NCI-H748 treated with DMSO at 0.1 percent for 48 hours (cell line): Measurements from ENCODE around the gene CEACAM5.
A peak's percentile ranks its signal among the peaks of the same experiment; 100 is the strongest.
"Not testable (repeated sequence)": the region's sequence is repeated elsewhere in the genome, so short reads cannot be mapped to it uniquely, and the experiment has no call there.

ENCODE experiments used
- DNase-seq: peaks from one replicate; lab custom pipeline; 2025; lab: John Stamatoyannopoulos, UW

Gene CEACAM5

DNA sequence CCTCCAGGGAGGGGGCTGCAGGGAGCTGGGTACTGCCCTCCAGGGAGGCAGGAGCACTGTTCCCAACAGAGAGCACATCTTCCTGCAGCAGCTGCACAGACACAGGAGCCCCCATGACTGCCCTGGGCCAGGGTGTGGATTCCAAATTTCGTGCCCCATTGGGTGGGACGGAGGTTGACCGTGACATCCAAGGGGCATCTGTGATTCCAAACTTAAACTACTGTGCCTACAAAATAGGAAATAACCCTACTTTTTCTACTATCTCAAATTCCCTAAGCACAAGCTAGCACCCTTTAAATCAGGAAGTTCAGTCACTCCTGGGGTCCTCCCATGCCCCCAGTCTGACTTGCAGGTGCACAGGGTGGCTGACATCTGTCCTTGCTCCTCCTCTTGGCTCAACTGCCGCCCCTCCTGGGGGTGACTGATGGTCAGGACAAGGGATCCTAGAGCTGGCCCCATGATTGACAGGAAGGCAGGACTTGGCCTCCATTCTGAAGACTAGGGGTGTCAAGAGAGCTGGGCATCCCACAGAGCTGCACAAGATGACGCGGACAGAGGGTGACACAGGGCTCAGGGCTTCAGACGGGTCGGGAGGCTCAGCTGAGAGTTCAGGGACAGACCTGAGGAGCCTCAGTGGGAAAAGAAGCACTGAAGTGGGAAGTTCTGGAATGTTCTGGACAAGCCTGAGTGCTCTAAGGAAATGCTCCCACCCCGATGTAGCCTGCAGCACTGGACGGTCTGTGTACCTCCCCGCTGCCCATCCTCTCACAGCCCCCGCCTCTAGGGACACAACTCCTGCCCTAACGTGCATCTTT, 7.8 kb upstream of the CEACAM5 start:
- no peak for DNase-seq

DNA sequence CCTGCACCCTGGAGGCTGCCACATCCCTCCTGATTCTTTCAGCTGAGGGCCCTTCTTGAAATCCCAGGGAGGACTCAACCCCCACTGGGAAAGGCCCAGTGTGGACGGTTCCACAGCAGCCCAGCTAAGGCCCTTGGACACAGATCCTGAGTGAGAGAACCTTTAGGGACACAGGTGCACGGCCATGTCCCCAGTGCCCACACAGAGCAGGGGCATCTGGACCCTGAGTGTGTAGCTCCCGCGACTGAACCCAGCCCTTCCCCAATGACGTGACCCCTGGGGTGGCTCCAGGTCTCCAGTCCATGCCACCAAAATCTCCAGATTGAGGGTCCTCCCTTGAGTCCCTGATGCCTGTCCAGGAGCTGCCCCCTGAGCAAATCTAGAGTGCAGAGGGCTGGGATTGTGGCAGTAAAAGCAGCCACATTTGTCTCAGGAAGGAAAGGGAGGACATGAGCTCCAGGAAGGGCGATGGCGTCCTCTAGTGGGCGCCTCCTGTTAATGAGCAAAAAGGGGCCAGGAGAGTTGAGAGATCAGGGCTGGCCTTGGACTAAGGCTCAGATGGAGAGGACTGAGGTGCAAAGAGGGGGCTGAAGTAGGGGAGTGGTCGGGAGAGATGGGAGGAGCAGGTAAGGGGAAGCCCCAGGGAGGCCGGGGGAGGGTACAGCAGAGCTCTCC, 6.9 kb upstream of the CEACAM5 start:
- peak; percentile 54 for DNase-seq

DNA sequence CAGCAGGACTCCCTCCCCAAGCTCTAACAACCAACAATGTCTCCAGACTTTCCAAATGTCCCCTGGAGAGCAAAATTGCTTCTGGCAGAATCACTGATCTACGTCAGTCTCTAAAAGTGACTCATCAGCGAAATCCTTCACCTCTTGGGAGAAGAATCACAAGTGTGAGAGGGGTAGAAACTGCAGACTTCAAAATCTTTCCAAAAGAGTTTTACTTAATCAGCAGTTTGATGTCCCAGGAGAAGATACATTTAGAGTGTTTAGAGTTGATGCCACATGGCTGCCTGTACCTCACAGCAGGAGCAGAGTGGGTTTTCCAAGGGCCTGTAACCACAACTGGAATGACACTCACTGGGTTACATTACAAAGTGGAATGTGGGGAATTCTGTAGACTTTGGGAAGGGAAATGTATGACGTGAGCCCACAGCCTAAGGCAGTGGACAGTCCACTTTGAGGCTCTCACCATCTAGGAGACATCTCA, 6.2 kb upstream of the CEACAM5 start:
- DNase-seq = no peak

DNA sequence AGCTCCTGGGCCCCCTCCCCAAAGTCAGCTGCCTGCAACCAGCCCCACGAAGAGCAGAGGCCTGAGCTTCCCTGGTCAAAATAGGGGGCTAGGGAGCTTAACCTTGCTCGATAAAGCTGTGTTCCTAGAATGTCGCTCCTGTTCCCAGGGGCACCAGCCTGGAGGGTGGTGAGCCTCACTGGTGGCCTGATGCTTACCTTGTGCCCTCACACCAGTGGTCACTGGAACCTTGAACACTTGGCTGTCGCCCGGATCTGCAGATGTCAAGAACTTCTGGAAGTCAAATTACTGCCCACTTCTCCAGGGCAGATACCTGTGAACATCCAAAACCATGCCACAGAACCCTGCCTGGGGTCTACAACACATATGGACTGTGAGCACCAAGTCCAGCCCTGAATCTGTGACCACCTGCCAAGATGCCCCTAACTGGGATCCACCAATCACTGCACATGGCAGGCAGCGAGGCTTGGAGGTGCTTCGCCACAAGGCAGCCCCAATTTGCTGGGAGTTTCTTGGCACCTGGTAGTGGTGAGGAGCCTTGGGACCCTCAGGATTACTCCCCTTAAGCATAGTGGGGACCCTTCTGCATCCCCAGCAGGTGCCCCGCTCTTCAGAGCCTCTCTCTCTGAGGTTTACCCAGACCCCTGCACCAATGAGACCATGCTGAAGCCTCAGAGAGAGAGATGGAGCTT, 4.7 kb upstream of the CEACAM5 start:
- no peak for DNase-seq

GRCh38 chr19:41705393-41706174, 2.8 kb upstream of the CEACAM5 start:
- no peak for DNase-seq

DNA sequence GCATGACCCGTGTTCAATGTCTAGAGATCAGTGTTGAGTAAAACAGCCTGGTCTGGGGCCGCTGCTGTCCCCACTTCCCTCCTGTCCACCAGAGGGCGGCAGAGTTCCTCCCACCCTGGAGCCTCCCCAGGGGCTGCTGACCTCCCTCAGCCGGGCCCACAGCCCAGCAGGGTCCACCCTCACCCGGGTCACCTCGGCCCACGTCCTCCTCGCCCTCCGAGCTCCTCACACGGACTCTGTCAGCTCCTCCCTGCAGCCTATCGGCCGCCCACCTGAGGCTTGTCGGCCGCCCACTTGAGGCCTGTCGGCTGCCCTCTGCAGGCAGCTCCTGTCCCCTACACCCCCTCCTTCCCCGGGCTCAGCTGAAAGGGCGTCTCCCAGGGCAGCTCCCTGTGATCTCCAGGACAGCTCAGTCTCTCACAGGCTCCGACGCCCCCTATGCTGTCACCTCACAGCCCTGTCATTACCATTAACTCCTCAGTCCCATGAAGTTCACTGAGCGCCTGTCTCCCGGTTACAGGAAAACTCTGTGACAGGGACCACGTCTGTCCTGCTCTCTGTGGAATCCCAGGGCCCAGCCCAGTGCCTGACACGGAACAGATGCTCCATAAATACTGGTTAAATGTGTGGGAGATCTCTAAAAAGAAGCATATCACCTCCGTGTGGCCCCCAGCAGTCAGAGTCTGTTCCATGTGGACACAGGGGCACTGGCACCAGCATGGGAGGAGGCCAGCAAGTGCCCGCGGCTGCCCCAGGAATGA, 1.5 kb upstream of the CEACAM5 start:
- DNase-seq = peak; percentile 86

DNA sequence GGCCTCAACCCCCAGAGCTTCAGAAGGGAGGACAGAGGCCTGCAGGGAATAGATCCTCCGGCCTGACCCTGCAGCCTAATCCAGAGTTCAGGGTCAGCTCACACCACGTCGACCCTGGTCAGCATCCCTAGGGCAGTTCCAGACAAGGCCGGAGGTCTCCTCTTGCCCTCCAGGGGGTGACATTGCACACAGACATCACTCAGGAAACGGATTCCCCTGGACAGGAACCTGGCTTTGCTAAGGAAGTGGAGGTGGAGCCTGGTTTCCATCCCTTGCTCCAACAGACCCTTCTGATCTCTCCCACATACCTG, 969 bp upstream of the CEACAM5 start:
- DNase-seq = peak; percentile 25

- DNase-seq = no peak
These were observed 505 bp upstream of the CEACAM5 start for GRCh38 chr19:41707871-41708371.

DNA sequence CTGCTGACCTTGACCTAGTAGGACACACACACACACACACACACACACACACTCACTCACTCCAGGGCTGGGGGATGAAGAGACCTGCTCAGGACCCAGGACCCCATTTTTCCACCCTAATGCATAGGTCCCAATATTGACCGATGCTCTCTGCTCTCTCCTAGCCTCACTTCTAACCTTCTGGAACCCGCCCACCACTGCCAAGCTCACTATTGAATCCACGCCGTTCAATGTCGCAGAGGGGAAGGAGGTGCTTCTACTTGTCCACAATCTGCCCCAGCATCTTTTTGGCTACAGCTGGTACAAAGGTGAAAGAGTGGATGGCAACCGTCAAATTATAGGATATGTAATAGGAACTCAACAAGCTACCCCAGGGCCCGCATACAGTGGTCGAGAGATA, 1.1 kb downstream of the CEACAM5 start:
- DNase-seq = not testable (repeated sequence)

- no peak for DNase-seq
These were observed 1.7 kb downstream of the CEACAM5 start for GRCh38 chr19:41709951-41710645.

DNA sequence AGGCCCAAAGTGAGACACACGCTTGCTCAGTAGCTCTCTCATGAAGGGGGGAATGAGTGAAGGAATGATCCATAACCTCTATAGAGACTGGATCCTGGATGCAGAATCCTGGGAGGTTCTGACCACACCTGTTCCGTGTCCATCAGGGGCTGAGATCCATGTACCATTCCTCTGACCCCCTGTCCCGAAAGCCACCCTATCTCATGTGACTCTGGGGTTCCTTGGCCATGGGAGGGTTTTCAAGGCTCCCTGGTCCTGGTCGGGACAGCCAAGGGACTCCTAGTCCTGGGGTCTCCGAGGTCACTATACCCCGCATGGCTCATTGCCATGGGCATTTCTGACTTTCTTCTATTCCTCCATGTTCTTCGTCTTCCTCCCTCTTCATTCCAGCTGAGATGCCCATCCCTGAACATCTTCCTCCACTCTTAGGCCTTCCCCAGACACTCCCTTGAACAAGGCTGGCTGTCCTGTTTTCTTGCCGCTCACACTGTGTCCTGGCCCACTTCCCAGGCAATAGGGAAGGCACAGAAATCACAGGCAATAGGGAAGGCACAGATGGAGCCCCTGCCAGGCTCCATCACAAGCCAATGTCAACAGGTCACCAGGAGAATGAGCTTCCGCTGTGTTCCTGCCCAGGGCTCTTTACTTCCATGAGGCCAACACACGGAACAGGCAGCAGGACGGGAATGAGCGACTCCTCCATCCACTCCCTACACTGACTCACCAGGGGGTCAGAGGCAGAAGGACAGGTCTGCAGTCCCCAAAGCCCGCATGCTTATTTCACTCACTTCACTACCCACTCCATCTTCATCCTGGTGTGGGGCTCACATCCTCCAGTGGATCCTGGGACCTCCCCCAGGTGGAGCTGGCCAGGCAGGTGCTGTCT, 3.2 kb downstream of the CEACAM5 start:
- DNase-seq = no peak

DNA sequence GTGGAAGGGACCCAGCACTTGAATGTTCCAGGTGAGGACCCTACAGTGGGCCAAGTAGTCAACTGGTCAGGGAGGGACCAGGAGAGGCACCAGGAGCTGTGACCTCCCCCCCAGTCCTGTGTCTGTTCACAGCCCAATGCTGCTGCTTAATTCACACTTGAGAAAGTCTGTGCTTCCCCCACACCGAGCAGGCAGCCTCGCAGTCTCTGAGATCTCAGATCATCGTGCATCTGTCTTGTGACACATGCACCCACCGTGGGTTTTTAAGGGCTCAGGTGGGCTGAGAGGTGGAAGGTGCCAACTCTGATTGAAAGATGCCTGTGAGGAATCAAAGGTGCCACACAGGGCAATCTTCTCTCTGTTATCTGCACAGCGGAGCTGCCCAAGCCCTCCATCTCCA, 6.2 kb downstream of the CEACAM5 start:
- DNase-seq = no peak

DNA sequence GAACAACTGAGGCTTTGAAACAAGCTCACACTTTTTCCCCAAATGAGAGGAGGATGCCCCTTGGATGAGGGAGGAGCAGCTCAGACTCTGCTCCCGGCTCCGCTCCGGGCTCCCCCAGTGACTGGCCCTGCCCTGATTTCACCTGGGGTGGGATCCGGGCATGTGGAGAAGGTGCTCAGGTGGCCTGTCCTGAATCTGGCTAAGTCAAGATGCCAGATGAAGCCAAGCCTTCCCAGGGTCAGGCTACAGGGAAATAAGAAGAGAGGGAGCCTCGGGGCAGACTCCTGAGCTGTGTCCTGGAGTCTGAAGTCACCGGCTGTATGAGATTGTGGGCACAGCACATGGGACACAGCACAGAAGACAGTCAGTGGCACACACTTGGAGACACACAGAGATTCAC, 10.3 kb downstream of the CEACAM5 start:
- DNase-seq = no peak

GRCh38 chr19:41720103-41720502, 11.7 kb downstream of the CEACAM5 start:
- DNase-seq = no peak

DNA sequence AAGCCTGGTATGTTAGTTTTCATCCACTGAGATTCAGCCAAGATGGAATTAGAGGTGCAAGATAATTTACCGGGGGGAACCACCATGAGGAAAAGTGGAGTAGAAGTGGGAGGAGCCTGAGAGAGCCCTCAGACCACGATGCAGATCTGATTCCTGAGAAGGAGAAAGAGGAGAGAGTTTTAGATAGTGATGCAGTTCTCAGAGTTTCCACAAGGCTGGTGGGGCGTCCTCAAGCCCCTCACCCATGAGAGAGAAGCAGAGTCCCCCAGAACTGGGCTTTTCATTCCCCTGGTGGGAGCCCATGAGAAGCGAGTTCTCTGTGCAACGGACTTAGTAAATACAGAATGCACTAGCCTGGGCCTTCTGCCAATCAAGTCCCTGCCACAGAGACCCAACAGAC, 18.1 kb downstream of the CEACAM5 start:
- DNase-seq = no peak

- no peak for DNase-seq
These were observed 25.7 kb downstream of the CEACAM5 start for GRCh38 chr19:41734156-41734555.

- DNase-seq = peak; percentile 100
These were observed 26.2 kb downstream of the CEACAM5 start for GRCh38 chr19:41734585-41734984.

DNA sequence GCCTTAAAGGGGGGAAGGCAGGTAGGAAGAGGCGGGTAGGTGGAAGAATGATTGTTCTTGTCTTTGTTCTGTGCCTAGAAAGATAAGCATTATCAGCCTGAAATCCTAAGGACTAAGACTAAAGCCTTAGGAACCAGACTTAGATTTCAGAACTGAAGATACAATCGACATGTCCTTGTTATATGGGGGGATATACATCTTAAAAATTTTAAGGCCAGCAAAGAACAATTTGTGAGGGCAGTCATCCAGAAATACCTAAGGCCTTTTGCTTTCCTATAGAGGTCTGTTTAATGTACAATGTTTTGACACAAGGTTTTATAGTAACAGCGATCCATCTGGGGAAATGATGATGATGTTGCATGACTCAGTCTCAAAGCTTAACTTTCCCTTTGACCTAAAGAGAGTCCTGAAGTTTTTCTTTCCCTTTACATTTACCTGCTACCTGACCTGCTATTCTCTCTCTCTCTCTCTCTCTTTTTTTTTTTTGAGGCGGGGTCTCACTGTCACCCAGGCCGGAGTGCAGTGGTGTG, 26.7 kb downstream of the CEACAM5 start:
- no peak for DNase-seq

DNA sequence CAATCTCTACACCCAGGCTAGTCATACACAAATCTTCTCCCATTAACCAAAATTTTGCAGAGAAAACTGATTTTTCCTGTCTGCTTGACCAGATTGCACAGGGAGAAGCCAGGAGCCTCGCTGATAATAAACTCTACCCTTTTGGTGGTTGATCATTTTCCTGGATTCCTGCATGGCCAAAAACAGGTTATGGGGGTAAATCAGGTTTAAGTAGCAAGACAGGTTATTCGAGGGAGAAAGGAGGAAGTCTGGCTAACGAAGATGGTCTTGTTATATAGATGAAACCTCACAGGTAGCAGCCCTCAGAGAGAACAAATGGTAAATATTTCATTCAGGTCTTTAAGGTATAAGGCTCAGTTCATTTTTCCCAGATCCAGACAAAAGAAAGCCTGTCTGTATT, 30.9 kb downstream of the CEACAM5 start:
- DNase-seq = no peak
